GM12878 (cell line): ENCODE measurements around the gene ABCG1. TPM values are rescaled to one million over a fixed set of nuclear protein-coding genes. Genes with fewer than 3 reads are reported as not detected.

Experiments
- ATAC-seq: fragments of 200-7000 bp; cut with Tn5 transposase; 3 replicates; pipeline ENCODE4 v1.9.1; 2020; ENCODE audit warnings: mild to moderate bottlenecking, moderate library complexity
- BruUV-seq: library from RNA; stranded (reverse); fragments of 400-500 nt; replicated peaks from 2 replicates; lab custom pipeline; 2021; lab: Mats Ljungman, UMichigan
- CTCF ChIA-PET: fragments of 300-600 bp; sonication (Branson Sonifier 250); formaldehyde crosslinking; extraction: SDS; loops from one replicate; lab custom pipeline; 2021; ENCODE audit warnings: inconsistent platforms; lab: Yijun Ruan, JAX
- POLR2A ChIA-PET: fragments of 350-600 bp; formaldehyde crosslinking; extraction: SDS; loops from one replicate; lab custom pipeline; 2021; ENCODE audit warnings: inconsistent platforms; lab: Charles Lee
- RAD21 ChIA-PET: fragments of 300-600 bp; sonication (Branson Sonifier 250); formaldehyde crosslinking; loops from one replicate; lab custom pipeline; 2023; ENCODE audit warnings: antibody characterized with exemption; ENCODE audit not compliant: unreplicated experiment; lab: Charles Lee
- SMC1A ChIA-PET: fragments of 300-600 bp; sonication (Branson Sonifier 250); formaldehyde crosslinking; loops from one replicate; lab custom pipeline; 2023; ENCODE audit not compliant: unreplicated experiment, uncharacterized antibody; lab: Charles Lee
- DNase-seq: peaks from one replicate; pipeline ENCODE4 v3.0.0-alpha.2; 2011; ENCODE audit warnings: low read depth, low spot score
- FAIRE-seq: peaks from 3 replicates; lab custom pipeline; 2011; peaks lifted over from hg19 to GRCh38; lab: Jason Lieb, UNC
- H2AFZ ChIP-seq: 2 replicates; pipeline ENCODE4 v1.6.0; 2011; ENCODE audit warnings: low read depth, low read length, control low read depth; ENCODE audit not compliant: control insufficient read depth
- H3K27ac ChIP-seq: 2 replicates; pipeline ENCODE4 v1.5.1; 2011; ENCODE audit warnings: control low read depth; ENCODE audit not compliant: control insufficient read depth, insufficient read depth
- H3K27me3 ChIP-seq, 2 experiments: replicated peaks in 1 of 2; 2 replicates each; pipeline versions ENCODE4 v1.6.0 to v1.6.1; 2011; ENCODE audit warnings: low read length in 1 of 2; ENCODE audit not compliant: control insufficient read depth in 2 of 2, insufficient read depth in 2 of 2
- H3K36me3 ChIP-seq, 2 experiments: 2 replicates each; pipeline ENCODE4 v1.5.1; 2011; ENCODE audit warnings: low read length in 1 of 2; ENCODE audit not compliant: control insufficient read depth in 2 of 2, insufficient read depth in 2 of 2
- H3K4me1 ChIP-seq: 2 replicates; pipeline ENCODE4 v1.6.1; 2011; ENCODE audit warnings: mild to moderate bottlenecking, low read length, moderate library complexity, mixed read lengths; ENCODE audit not compliant: control insufficient read depth, insufficient read depth
- H3K4me2 ChIP-seq: 2 replicates; pipeline ENCODE4 v1.6.0; 2011; ENCODE audit warnings: control low read depth; ENCODE audit not compliant: control insufficient read depth, insufficient read depth
- H3K4me3 ChIP-seq: fragments of 200-600 bp; sonication (generic); 2 replicates; pipeline ENCODE4 v1.5.1; 2016
- H3K79me2 ChIP-seq: 2 replicates; pipeline ENCODE4 v1.6.0; 2011; ENCODE audit warnings: low read length; ENCODE audit not compliant: control insufficient read depth, insufficient read depth
- H3K9ac ChIP-seq: 2 replicates; pipeline ENCODE4 v1.8.0; 2011; ENCODE audit warnings: low read length, control low read depth, mixed read lengths; ENCODE audit not compliant: control insufficient read depth, insufficient read depth
- H3K9me3 ChIP-seq: replicated peaks from 3 replicates; pipeline ENCODE4 v1.5.1; 2011; ENCODE audit warnings: mild to moderate bottlenecking, low read length; ENCODE audit not compliant: control insufficient read depth, insufficient read depth
- H4K20me1 ChIP-seq: 2 replicates; pipeline ENCODE4 v1.6.0; 2011; ENCODE audit not compliant: control insufficient read depth, insufficient read depth
- IKZF2 ChIP-seq, 2 experiments: fragments of 450-650 bp; IDR thresholded peaks; 2 replicates each; pipeline ENCODE4 v1.6.1; 2017; ENCODE audit warnings: mild to moderate bottlenecking in 2 of 2, moderate library complexity in 2 of 2
- MXI1 ChIP-seq: fragments of 150-350 bp; IDR thresholded peaks from 2 replicates; pipeline ENCODE4 v1.6.1; 2011; ENCODE audit warnings: low read depth, mild to moderate bottlenecking, inconsistent platforms, low read length, improper control_type of control experiment
- TCF7 ChIP-seq: IDR thresholded peaks from 2 replicates; pipeline ENCODE4 v1.6.1; 2014; ENCODE audit warnings: antibody characterized with exemption, borderline replicate concordance
- WGBS: methylation state at CpG from one replicate; pipeline ENCODE4 v1.1.6; 2016; ENCODE audit warnings: low lambda C conversion rate; ENCODE audit not compliant: insufficient replicate concordance, insufficient coverage; ENCODE audit errors: missing lambda C conversion rate; 5-methylcytosine and 5-hydroxymethylcytosine counted together
- in situ Hi-C: fragments of 300-500 bp; cut with MboI; formaldehyde crosslinking; loops from 9 replicates; pipeline ENCODE4 v1.14.3; 2018; ENCODE audit warnings: mixed read lengths
- intact Hi-C: fragments of 100-400 bp; cut with micrococcal nuclease; formaldehyde crosslinking; loops from one replicate; pipeline ENCODE4 v1.14.2; 2022; ENCODE audit not compliant: unreplicated experiment
- polyA plus RNA-seq, 11 experiments: library from polyadenylated mRNA; depleted of rRNA in 4 of 11; unstranded in 6 of 11; stranded (reverse) in 5 of 11; fragments of >200 nt; fragmentation: Nextera tagmentation in 4 of 11; fragmentation: Illumina TruSeq in 1 of 11; extraction: Ambion mirVana in 4 of 11; extraction: Trizol in 1 of 11; gene quantifications; 1 replicate in 1 of 11; 2 replicates in 10 of 11; pipeline versions ENCODE4 v1.2.1 to v1.2.3, GENCODE V29; 2011 to 2016; ENCODE audit warnings: inconsistent platforms in 2 of 11, missing spikeins in 2 of 11, low read depth in 1 of 11
- total RNA-seq, 4 experiments: library from RNA; depleted of rRNA in 3 of 4; stranded (reverse); fragments of >200 nt in 3 of 4; fragmentation: Illumina TruSeq in 1 of 4; extraction: Trizol in 1 of 4; gene quantifications; 2 replicates each; pipeline versions ENCODE4 v1.2.1 to v1.2.3, GENCODE V29; 2013 to 2021
- TF ChIP-seq, protein P1 (sequence below): fragments of 450-650 bp; IDR thresholded peaks from 2 replicates; pipeline ENCODE4 v1.6.1; 2018; ENCODE audit warnings: borderline replicate concordance, mild to moderate bottlenecking; ENCODE audit not compliant: partially characterized antibody
- TF ChIP-seq, protein P2 (sequence below): fragments of 450-650 bp; IDR thresholded peaks from 2 replicates; pipeline ENCODE4 v1.6.1; 2017; ENCODE audit warnings: mild to moderate bottlenecking, low read depth, inconsistent platforms; ENCODE audit not compliant: poor library complexity, severe bottlenecking

Gene ABCG1
- total and polyA plus RNA-seq, 10 of the 15 experiments (the other 5 are each of a cell fraction or from before 2014, with no cell fraction given), result 0.59 to 19.3 (median 5.7) TPM

DNA sequence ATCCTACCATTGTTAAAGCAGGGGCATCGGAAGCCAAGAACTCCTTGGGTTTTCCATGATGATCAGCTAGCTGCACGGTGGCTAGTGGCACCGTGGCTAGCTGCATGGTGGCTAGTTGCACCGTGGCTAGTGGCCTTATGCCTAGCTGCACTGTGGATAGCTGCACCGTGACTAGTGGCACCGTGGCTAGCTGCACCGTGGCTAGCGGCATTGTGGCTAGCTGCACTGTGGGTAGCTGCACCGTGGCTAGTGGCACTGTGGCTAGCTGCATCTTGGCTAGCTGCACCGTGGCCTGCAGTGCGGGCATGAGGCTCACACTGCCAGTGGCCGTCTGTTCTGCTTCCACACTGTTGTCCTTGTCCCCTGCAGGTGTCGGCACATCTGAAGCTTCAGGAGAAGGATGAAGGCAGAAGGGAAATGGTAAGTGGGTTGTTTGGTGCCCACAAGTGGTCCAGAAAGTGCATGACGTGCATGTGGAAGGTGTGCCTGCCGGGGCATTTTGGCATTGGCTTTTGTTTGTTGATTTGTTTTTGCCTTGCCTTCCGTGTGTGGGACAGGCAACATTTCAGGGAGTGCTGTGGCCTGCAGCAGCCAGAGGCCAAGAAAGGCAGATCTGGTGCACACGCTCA is 57.7 kb downstream of the ABCG1 start:
- TF ChIP-seq, protein P1, sequence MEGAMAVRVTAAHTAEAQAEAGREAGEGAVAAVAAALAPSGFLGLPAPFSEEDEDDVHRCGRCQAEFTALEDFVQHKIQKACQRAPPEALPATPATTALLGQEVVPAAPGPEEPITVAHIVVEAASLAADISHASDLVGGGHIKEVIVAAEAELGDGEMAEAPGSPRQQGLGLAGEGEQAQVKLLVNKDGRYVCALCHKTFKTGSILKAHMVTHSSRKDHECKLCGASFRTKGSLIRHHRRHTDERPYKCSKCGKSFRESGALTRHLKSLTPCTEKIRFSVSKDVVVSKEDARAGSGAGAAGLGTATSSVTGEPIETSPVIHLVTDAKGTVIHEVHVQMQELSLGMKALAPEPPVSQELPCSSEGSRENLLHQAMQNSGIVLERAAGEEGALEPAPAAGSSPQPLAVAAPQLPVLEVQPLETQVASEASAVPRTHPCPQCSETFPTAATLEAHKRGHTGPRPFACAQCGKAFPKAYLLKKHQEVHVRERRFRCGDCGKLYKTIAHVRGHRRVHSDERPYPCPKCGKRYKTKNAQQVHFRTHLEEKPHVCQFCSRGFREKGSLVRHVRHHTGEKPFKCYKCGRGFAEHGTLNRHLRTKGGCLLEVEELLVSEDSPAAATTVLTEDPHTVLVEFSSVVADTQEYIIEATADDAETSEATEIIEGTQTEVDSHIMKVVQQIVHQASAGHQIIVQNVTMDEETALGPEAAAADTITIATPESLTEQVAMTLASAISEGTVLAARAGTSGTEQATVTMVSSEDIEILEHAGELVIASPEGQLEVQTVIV, result no peak
- no peak for TF ChIP-seq MXI1
- TF ChIP-seq, protein P2, sequence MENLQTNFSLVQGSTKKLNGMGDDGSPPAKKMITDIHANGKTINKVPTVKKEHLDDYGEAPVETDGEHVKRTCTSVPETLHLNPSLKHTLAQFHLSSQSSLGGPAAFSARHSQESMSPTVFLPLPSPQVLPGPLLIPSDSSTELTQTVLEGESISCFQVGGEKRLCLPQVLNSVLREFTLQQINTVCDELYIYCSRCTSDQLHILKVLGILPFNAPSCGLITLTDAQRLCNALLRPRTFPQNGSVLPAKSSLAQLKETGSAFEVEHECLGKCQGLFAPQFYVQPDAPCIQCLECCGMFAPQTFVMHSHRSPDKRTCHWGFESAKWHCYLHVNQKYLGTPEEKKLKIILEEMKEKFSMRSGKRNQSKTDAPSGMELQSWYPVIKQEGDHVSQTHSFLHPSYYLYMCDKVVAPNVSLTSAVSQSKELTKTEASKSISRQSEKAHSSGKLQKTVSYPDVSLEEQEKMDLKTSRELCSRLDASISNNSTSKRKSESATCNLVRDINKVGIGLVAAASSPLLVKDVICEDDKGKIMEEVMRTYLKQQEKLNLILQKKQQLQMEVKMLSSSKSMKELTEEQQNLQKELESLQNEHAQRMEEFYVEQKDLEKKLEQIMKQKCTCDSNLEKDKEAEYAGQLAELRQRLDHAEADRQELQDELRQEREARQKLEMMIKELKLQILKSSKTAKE, result no peak
- no peak for TF ChIP-seq TCF7
- TF ChIP-seq IKZF2 (IDR thresholded peaks at IDR 0.05), result no peak
- WGBS, result 52% methylated on average over 17 of the region's 17 CpGs
- no peak overlapping the region for H3K4me3 ChIP-seq
- H3K27me3 ChIP-seq, result no peaks in the 10 kb centered on the region
- in situ Hi-C loops, result no loop called here
- SMC1A ChIA-PET, result interaction anchor here (1.0 kb wide), 1 partner anchor 161 kb away, joined by 3 read pairs; no protein-coding TSS in a partner anchor
- CTCF ChIA-PET, result interaction anchor here (1.3 to 1.6 kb wide), 2 partner anchors 18 to 113 kb away, joined by 4 to 5 read pairs; no protein-coding TSS in a partner anchor
- no peaks in the 10 kb centered on the region for H3K36me3 ChIP-seq
- H2AFZ ChIP-seq, result no peak overlapping the region
- H3K9ac ChIP-seq, result no peak overlapping the region
- RAD21 ChIA-PET, result interaction anchor here (0.7 to 1.8 kb wide), 2 partner anchors 9 to 18 kb away, joined by 3 to 6 read pairs; no protein-coding TSS in a partner anchor
- POLR2A ChIA-PET, result interaction anchor here (0.6 kb wide), 1 partner anchor 22 kb away, joined by 3 read pairs; no protein-coding TSS in a partner anchor
- no peak overlapping the region for H3K4me2 ChIP-seq
- no peak for ATAC-seq
- BruUV-seq, result no TSS peak
- intact Hi-C loops, result no loop called here
- FAIRE-seq, result no peak
- H4K20me1 ChIP-seq, result no peaks in the 10 kb centered on the region
- H3K4me1 ChIP-seq, result no peaks in the 10 kb centered on the region
- no peak for DNase-seq
- H3K79me2 ChIP-seq, result no peaks in the 10 kb centered on the region
- no peaks in the 10 kb centered on the region for H3K9me3 ChIP-seq
- no peak overlapping the region for H3K27ac ChIP-seq
